Measurements from ENCODE around the gene SLC6A9. TPM values are rescaled to one million over a fixed set of nuclear protein-coding genes. Genes with fewer than 3 reads are reported as not detected.

The SLC6A9 gene
- total RNA-seq, 1 donor from 2014 or later = 61.7 TPM

DNA sequence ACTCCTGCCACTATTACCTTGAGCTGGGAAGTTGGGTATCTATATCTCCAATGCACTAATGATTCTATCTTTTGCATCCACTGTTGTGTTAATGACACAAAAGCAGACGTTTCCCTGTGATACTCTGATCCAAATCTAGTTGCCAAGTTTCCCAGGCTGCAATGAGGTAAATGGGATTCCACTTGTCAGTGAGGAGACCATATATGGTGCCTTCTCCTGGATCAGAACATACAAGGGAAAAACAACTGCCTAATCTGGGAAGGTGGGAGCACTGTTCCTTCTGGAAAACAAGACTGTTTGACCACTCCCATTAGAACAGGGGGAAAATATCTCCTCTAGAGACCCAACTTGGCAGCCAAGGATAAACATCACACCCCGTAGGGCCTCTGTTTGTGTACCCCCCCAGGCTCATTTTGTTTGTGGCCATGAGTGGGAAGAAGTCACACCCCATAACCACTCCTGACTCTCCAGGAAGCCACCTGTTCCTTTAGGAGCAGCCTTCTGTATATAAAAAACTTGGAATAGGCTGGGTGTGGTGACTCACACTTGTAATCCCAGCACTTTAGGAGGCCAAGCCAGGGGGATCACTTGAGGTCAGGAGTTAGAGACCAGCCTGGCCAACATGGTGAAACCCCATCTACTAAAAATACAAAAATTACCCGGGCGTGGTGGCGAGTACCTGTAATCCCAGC, 28.5 kb upstream of the SLC6A9 start:
- Mint-ChIP-seq H3K9me3 (ENCODE audit: low read depth) (no peaks in the 10 kb centered on the region), H3K4me3 (ENCODE audit: unreplicated experiment) (no peak overlapping the region), H3K27me3 (ENCODE audit: low read depth) (peaks cover 10% of the 10 kb centered on the region), H3K27ac (ENCODE audit: unreplicated experiment) (no peak overlapping the region), H3K4me1 (ENCODE audit: low read depth) (no peaks in the 10 kb centered on the region), H3K36me3 (ENCODE audit: low read depth) (no peaks in the 10 kb centered on the region)
- TF ChIP-seq, protein P1, sequence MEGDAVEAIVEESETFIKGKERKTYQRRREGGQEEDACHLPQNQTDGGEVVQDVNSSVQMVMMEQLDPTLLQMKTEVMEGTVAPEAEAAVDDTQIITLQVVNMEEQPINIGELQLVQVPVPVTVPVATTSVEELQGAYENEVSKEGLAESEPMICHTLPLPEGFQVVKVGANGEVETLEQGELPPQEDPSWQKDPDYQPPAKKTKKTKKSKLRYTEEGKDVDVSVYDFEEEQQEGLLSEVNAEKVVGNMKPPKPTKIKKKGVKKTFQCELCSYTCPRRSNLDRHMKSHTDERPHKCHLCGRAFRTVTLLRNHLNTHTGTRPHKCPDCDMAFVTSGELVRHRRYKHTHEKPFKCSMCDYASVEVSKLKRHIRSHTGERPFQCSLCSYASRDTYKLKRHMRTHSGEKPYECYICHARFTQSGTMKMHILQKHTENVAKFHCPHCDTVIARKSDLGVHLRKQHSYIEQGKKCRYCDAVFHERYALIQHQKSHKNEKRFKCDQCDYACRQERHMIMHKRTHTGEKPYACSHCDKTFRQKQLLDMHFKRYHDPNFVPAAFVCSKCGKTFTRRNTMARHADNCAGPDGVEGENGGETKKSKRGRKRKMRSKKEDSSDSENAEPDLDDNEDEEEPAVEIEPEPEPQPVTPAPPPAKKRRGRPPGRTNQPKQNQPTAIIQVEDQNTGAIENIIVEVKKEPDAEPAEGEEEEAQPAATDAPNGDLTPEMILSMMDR (IDR thresholded peaks at IDR 0.05) = no peak
- no peak for DNase-seq (ENCODE audit: low spot score)

DNA sequence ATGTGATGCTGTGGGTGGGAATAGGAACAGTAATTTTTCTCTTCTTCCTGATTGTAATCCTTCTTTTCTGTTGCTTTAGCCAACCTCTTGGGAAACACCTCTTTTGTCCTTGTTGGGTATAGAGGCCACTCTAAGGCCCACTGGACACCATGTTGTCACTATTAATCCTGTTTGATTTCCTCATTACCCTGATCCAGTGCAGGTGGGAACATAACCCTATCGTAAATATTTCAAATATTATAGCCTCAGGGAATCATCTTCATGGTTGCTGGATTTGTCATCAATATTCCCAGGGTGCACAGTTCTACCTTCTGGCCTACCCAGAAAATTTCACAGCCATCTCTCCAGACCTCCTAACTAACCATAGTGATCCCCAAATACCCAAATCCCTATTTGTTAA, 27.9 kb upstream of the SLC6A9 start:
- H3K4me3 Mint-ChIP-seq (ENCODE audit: unreplicated experiment) = no peak overlapping the region
- TF ChIP-seq, protein P1 (IDR thresholded peaks at IDR 0.05) = no peak
- H3K36me3 Mint-ChIP-seq (ENCODE audit: low read depth) = no peaks in the 10 kb centered on the region
- no peaks in the 10 kb centered on the region for H3K9me3 Mint-ChIP-seq (ENCODE audit: low read depth)
- no peaks in the 10 kb centered on the region for H3K4me1 Mint-ChIP-seq (ENCODE audit: low read depth)
- H3K27ac Mint-ChIP-seq (ENCODE audit: unreplicated experiment) = no peak overlapping the region
- no peak for DNase-seq (ENCODE audit: low spot score)
- H3K27me3 Mint-ChIP-seq (ENCODE audit: low read depth) = peaks cover 10% of the 10 kb centered on the region

DNA sequence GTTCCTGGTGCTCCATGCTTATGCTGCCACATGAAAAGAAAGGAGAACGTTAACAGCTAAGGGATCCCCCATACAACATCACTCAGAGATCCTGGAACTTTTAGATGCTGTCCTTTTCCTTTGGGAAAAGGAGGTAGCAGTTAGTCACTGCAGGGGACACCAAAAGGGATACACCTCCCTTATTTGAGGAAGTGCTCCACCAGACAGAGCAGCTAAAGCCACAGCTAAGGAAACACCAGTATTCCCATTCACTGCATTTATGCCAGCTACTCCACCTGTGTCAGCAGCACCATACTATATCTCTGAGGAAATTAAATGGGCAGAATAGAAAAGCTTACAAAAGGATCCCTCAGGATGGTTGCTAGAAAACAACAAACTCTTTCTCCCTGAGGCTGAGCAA, 26.0 kb upstream of the SLC6A9 start:
- no peak for DNase-seq (ENCODE audit: low spot score)
- H3K9me3 Mint-ChIP-seq (ENCODE audit: low read depth) = no peaks in the 10 kb centered on the region
- H3K4me1 Mint-ChIP-seq (ENCODE audit: low read depth) = no peaks in the 10 kb centered on the region
- H3K36me3 Mint-ChIP-seq (ENCODE audit: low read depth) = no peaks in the 10 kb centered on the region
- no peak overlapping the region for H3K4me3 Mint-ChIP-seq (ENCODE audit: unreplicated experiment)
- TF ChIP-seq, protein P1 (IDR thresholded peaks at IDR 0.05) = no peak
- H3K27me3 Mint-ChIP-seq (ENCODE audit: low read depth) = peaks cover 6% of the 10 kb centered on the region
- no peak overlapping the region for H3K27ac Mint-ChIP-seq (ENCODE audit: unreplicated experiment)

DNA sequence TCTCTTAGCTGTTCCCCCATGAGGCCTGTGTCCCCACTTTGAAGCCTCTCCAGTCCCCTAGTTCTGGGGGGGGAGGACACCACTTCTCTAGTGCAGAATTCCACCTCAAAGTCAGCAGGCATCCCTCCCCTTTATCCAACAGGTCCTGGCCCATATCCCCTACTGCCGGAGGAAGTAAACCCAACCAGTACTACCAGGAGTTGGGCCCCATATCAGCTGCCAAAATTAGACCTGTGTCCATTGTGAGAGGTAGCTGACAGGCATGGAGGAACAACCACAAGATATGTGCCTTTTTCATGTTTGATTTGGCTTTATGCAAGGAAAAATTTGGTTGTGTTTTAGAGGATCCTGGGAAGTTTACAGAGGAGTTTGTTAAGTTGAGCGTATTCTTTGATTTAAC, 22.1 kb upstream of the SLC6A9 start:
- Mint-ChIP-seq H3K27me3 (ENCODE audit: low read depth) (peaks cover 5% of the 10 kb centered on the region), H3K4me1 (ENCODE audit: low read depth) (peaks cover 20% of the 10 kb centered on the region), H3K4me3 (ENCODE audit: unreplicated experiment) (no peak overlapping the region), H3K9me3 (ENCODE audit: low read depth) (no peaks in the 10 kb centered on the region), H3K27ac (ENCODE audit: unreplicated experiment) (no peak overlapping the region), H3K36me3 (ENCODE audit: low read depth) (no peaks in the 10 kb centered on the region)
- TF ChIP-seq, protein P1 (IDR thresholded peaks at IDR 0.05) = no peak
- no peak for DNase-seq (ENCODE audit: low spot score)

DNA sequence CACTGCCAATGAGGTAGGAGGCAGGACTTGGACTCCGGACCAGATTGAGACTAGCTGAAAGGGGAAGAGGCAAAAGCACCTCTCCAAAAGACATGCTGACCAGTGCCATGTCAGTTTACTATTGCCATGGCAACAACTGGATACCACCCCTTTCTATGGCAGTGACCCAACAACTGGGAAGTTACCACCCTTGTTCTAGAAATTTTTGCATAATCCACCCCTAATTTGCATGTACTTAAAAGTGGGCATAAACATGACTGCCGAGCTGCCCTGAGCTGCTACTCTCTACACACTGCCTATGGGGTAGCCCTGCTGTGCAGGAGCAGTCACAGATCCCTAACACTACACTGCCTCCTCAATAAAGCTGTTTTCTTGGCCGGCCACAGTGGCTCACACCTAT, 19.0 kb upstream of the SLC6A9 start:
- DNase-seq (ENCODE audit: low spot score) = no peak
- Mint-ChIP-seq H3K9me3 (ENCODE audit: low read depth) (no peaks in the 10 kb centered on the region), H3K4me3 (ENCODE audit: unreplicated experiment) (no peak overlapping the region), H3K27me3 (ENCODE audit: low read depth) (no peaks in the 10 kb centered on the region), H3K36me3 (ENCODE audit: low read depth) (no peaks in the 10 kb centered on the region), H3K27ac (ENCODE audit: unreplicated experiment) (peak overlapping the region; percentile 27), H3K4me1 (ENCODE audit: low read depth) (peaks cover 34% of the 10 kb centered on the region)
- TF ChIP-seq, protein P1 (IDR thresholded peaks at IDR 0.05) = no peak
